Spleen (tissue), 11 donors: ENCODE results near the gene SCD5. TPM values are rescaled to one million over a fixed set of nuclear protein-coding genes. Genes with fewer than 3 reads are reported as not detected.

ENCODE experiments used
- DNase-seq: peaks from one replicate; pipeline ENCODE4 v3.0.0-alpha.2; 2020
- H3K27ac ChIP-seq, 8 donors: fragments of 200-600 bp; sonication (generic) in 7 of 8; 1 replicate in 4 of 8; 2 replicates in 4 of 8; pipeline versions ENCODE4 v1.5.0 to v1.8.0; 2016 to 2021; ENCODE audit warnings: inconsistent platforms in 4 of 8, mild to moderate bottlenecking in 4 of 8, moderate library complexity in 1 of 8
- H3K27me3 ChIP-seq, 7 donors: fragments of 200-600 bp; sonication (generic) in 6 of 7; replicated peaks in 1 of 7; 1 replicate in 4 of 7; 2 replicates in 3 of 7; pipeline versions ENCODE4 v1.5.0 to v1.8.0; 2016 to 2021; ENCODE audit warnings: inconsistent platforms in 3 of 7, mild to moderate bottlenecking in 1 of 7
- H3K36me3 ChIP-seq, 6 donors: fragments of 200-600 bp; sonication (generic) in 5 of 6; 1 replicate in 4 of 6; 2 replicates in 2 of 6; pipeline versions ENCODE4 v1.5.0 to v1.8.0; 2016 to 2021; ENCODE audit warnings: inconsistent platforms in 2 of 6
- H3K4me1 ChIP-seq, 6 donors: fragments of 200-600 bp; sonication (generic) in 5 of 6; 1 replicate in 3 of 6; 2 replicates in 3 of 6; pipeline versions ENCODE4 v1.5.0 to v1.8.0; 2016 to 2021; ENCODE audit warnings: inconsistent platforms in 3 of 6
- H3K4me3 ChIP-seq, 8 donors: fragments of 200-600 bp; sonication (generic) in 7 of 8; 1 replicate in 4 of 8; 2 replicates in 4 of 8; pipeline versions ENCODE4 v1.5.0 to v1.8.0; 2016 to 2021; ENCODE audit warnings: inconsistent platforms in 4 of 8, mild to moderate bottlenecking in 4 of 8, moderate library complexity in 2 of 8
- H3K9me3 ChIP-seq, 8 donors: fragments of 200-600 bp; sonication (generic) in 7 of 8; 1 replicate in 4 of 8; 2 replicates in 4 of 8; pipeline versions ENCODE4 v1.5.0 to v1.8.0; 2016 to 2021; ENCODE audit warnings: inconsistent platforms in 4 of 8
- CTCF ChIP-seq, 11 experiments: fragments of 200-600 bp in 7 of 11; fragments of 450-650 bp in 4 of 11; sonication (generic) in 4 of 11; IDR thresholded peaks in 8 of 11; conservative IDR thresholded peaks in 3 of 11; 1 replicate in 7 of 11; 2 replicates in 4 of 11; pipeline versions ENCODE4 v1.4.0 to v1.8.0; 2016 to 2021; ENCODE audit warnings: antibody characterized with exemption in 11 of 11, inconsistent platforms in 4 of 11, mild to moderate bottlenecking in 1 of 11
- POLR2A ChIP-seq, 3 donors: fragments of 450-650 bp; IDR thresholded peaks; one replicate each; pipeline ENCODE4 v1.5.1; 2017; ENCODE audit warnings: antibody characterized with exemption in 3 of 3, mild to moderate bottlenecking in 1 of 3
- POLR2AphosphoS5 ChIP-seq, 3 donors: sonication (generic); formaldehyde crosslinking; IDR thresholded peaks; one replicate each; pipeline ENCODE4 v1.5.1; 2017; ENCODE audit warnings: antibody characterized with exemption in 3 of 3
- WGBS, 5 donors: extraction: QIAGEN DNeasy Blood & Tissue Kit in 3 of 5; methylation state at CpG; one replicate each; pipeline versions ENCODE4 v1.1.5 to v1.1.7; 2013 to 2018; 5-methylcytosine and 5-hydroxymethylcytosine counted together
- intact Hi-C: fragments of 100-400 bp; cut with DNase I; formaldehyde crosslinking; loops from one replicate; pipeline ENCODE4 v1.15.0; 2023; ENCODE audit warnings: low total_unique reads
- microRNA-seq, 3 donors: library from miRNA; unstranded; fragments of <30 nt; microRNA quantifications; one replicate each; pipeline versions ENCODE4 to v1.1.0, GENCODE V29; 2019 to 2020
- polyA plus RNA-seq, 3 donors: library from polyadenylated mRNA; stranded (reverse); fragments of 200-250 nt; gene quantifications; one replicate each; pipeline ENCODE4 v1.2.1, GENCODE V29; 2013
- small RNA-seq, 4 donors: library from RNA; depleted of rRNA; stranded (forward); fragments of <200 nt; gene quantifications; one replicate each; pipeline ENCODE3, GENCODE V24; 2016
- total RNA-seq, 7 donors: library from RNA; depleted of rRNA in 3 of 7; stranded (reverse); fragments of >200 nt in 3 of 7; fragmentation: NEBNext Ultra II Directional in 4 of 7; extraction: Animal tissue kit (Norgen Biotek cat#: 25700) in 4 of 7; gene quantifications; one replicate each; pipeline versions ENCODE4 v1.1.0 to v1.2.1, GENCODE V29; 2016 to 2021
- donor health status: healthy with polysubstance abuse.
- donor health status: DM: no; HTN: no; CAD: no; lungs with moderate emphysema.
- donor health status: DM: no; HTN: no; CAD: no.
- donor health status: Bipolar disorder and iron deficiency.
- donor health status: healthy.
- donor health status: DM: no; HTN: no; CAD: no.
- donor health status: DM: yes; HTN: yes; CAD: no.

Gene SCD5
- total and polyA plus RNA-seq, 10 donors, result 0.85 to 7.2 (median 3.9) TPM

- Histone ChIP-seq H3K4me1 (no peaks in the 10 kb centered on the region), H3K9me3 (no peaks in the 10 kb centered on the region), H3K36me3 (no peaks in the 10 kb centered on the region), H3K4me3 (no peak overlapping the region), H3K27ac (no peak overlapping the region), H3K27me3 (no peaks in the 10 kb centered on the region)
- TF ChIP-seq CTCF (IDR thresholded peaks at IDR 0.05 in 8 of 11, conservative IDR thresholded peaks at IDR 0.05 in 3 of 11) (no peak), POLR2A (IDR thresholded peaks at IDR 0.05) (no peak), POLR2AphosphoS5 (IDR thresholded peaks at IDR 0.05) (no peak)
- no peak for DNase-seq
- intact Hi-C loops, result no loop called here
- WGBS, 5 donors, result 82 to 90% (median 88%) methylated on average over 5 of the region's 5 CpGs
Measured at GRCh38 chr4:82583897-82584587, 214.6 kb downstream of the SCD5 start.

- no peak for TF ChIP-seq POLR2AphosphoS5 (IDR thresholded peaks at IDR 0.05)
- no peak for TF ChIP-seq CTCF (IDR thresholded peaks at IDR 0.05 in 8 of 11, conservative IDR thresholded peaks at IDR 0.05 in 3 of 11)
- TF ChIP-seq POLR2A (IDR thresholded peaks at IDR 0.05), result no peak
- DNase-seq, result no peak
- Histone ChIP-seq H3K36me3 (no peaks in the 10 kb centered on the region), H3K4me3 (no peak overlapping the region), H3K27me3 (no peaks in the 10 kb centered on the region), H3K9me3 (no peaks in the 10 kb centered on the region), H3K4me1 (no peaks in the 10 kb centered on the region), H3K27ac (no peak overlapping the region)
- WGBS, 5 donors, result 87 to 93% (median 90%) methylated on average over 5 of the region's 5 CpGs
- intact Hi-C loops, result no loop called here
Measured at GRCh38 chr4:82579932-82580331, 218.7 kb downstream of the SCD5 start.

Small RNAs within 50 kb of the gene (microRNA-seq; reads per million reads assigned to microRNA genes)
- 0 reads per million in 3 donors for gene MIR575

Small RNAs within 50 kb of the gene (small RNA-seq; reads per million reads assigned to genes)
- gene MIR575, result 0 reads per million in 4 donors

Other genes with a start within 250 kb of the SCD5 start
- 10 to 100 TPM in 4 of 7 donors, 1 to 10 TPM in 3; 3.6 to 26.0 (median 17.1) TPM for gene TMEM150C, start 236.8 kb downstream of the SCD5 start, total RNA-seq
- 1 to 10 TPM; 4.5 to 8.3 (median 5.3) TPM for gene TMEM150C, start 236.8 kb downstream of the SCD5 start, polyA plus RNA-seq
- gene SEC31A, start 92.4 kb upstream of the SCD5 start, total RNA-seq, result 100 to 1,000 TPM; 133 to 204 (median 164) TPM
- gene SEC31A, start 92.4 kb upstream of the SCD5 start, polyA plus RNA-seq, result 10 to 100 TPM; 63.6 to 71.1 (median 64.7) TPM
- 1 to 10 TPM; 2.8 to 8.1 (median 3.6) TPM for gene THAP9, start 101.9 kb upstream of the SCD5 start, total RNA-seq
- 1 to 10 TPM; 1.8 to 2.4 (median 2.1) TPM for gene THAP9, start 101.9 kb upstream of the SCD5 start, polyA plus RNA-seq
- gene LIN54, start 212.0 kb upstream of the SCD5 start, total RNA-seq, result 10 to 100 TPM; 11.6 to 15.3 (median 13.2) TPM
- 1 to 10 TPM; 2.0 to 2.9 (median 2.8) TPM for gene LIN54, start 212.0 kb upstream of the SCD5 start, polyA plus RNA-seq
- gene COPS4, start 236.4 kb upstream of the SCD5 start, total RNA-seq, result 10 to 100 TPM; 23.9 to 35.1 (median 26.0) TPM
- 10 to 100 TPM; 20.0 to 30.8 (median 23.4) TPM for gene COPS4, start 236.4 kb upstream of the SCD5 start, polyA plus RNA-seq